Measurements from ENCODE around the gene PDE4D.
A peak's percentile ranks its signal among the peaks of the same experiment; 100 is the strongest.
"Not testable (repeated sequence)": the region's sequence is repeated elsewhere in the genome, so short reads cannot be mapped to it uniquely, and the experiment has no call there.

The PDE4D gene

GRCh38 chr5:59065554-59065953, 828.0 kb downstream of the PDE4D start:
- no peak for TF ChIP-seq CTCF (conservative IDR thresholded peaks at IDR 0.05; ENCODE audit: low read depth, low read length)
- peak; percentile 61 for DNase-seq (ENCODE audit: low read depth)
- H3K4me3 ChIP-seq (ENCODE audit: low read depth, low read length): no peak overlapping the region

- TF ChIP-seq CTCF (conservative IDR thresholded peaks at IDR 0.05; ENCODE audit: low read depth, low read length): no peak
- no peak overlapping the region for H3K4me3 ChIP-seq (ENCODE audit: low read depth, low read length)
- no peak for DNase-seq (ENCODE audit: low read depth)
Measured at GRCh38 chr5:59064293-59064692, 829.2 kb downstream of the PDE4D start.

GRCh38 chr5:59062986-59063683, 830.4 kb downstream of the PDE4D start:
- TF ChIP-seq CTCF (conservative IDR thresholded peaks at IDR 0.05; ENCODE audit: low read depth, low read length): no peak
- no peak overlapping the region for H3K4me3 ChIP-seq (ENCODE audit: low read depth, low read length)
- DNase-seq (ENCODE audit: low read depth): peak; percentile 79

- peak; percentile 45 for DNase-seq (ENCODE audit: low read depth)
- no peak overlapping the region for H3K4me3 ChIP-seq (ENCODE audit: low read depth, low read length)
- no peak for TF ChIP-seq CTCF (conservative IDR thresholded peaks at IDR 0.05; ENCODE audit: low read depth, low read length)
Measured at GRCh38 chr5:59061377-59061776, 832.1 kb downstream of the PDE4D start.

- TF ChIP-seq CTCF (conservative IDR thresholded peaks at IDR 0.05; ENCODE audit: low read depth, low read length): no peak
- no peak overlapping the region for H3K4me3 ChIP-seq (ENCODE audit: low read depth, low read length)
- no peak for DNase-seq (ENCODE audit: low read depth)
Measured at GRCh38 chr5:59058969-59059687, 834.4 kb downstream of the PDE4D start.

GRCh38 chr5:59058237-59058636, 835.3 kb downstream of the PDE4D start:
- TF ChIP-seq CTCF (conservative IDR thresholded peaks at IDR 0.05; ENCODE audit: low read depth, low read length): no peak
- H3K4me3 ChIP-seq (ENCODE audit: low read depth, low read length): no peak overlapping the region
- DNase-seq (ENCODE audit: low read depth): no peak

- DNase-seq (ENCODE audit: low read depth); H3K4me3 ChIP-seq (ENCODE audit: low read depth, low read length): not testable (repeated sequence)
Measured at GRCh38 chr5:59056599-59056998, 836.9 kb downstream of the PDE4D start.
